Trophoblast cell (in vitro differentiated cells and primary cell): ENCODE measurements around the gene PRCC.

Source experiments
- DNase-seq, 2 donors: peaks; one replicate each; pipeline ENCODE4 v3.0.0-alpha.2; 2016
- H2AFZ ChIP-seq: 2 replicates; pipeline ENCODE4 v1.6.1; 2013; ENCODE audit warnings: low read length, moderate library complexity, mild to moderate bottlenecking; ENCODE audit not compliant: insufficient read depth, poor library complexity
- H2AK5ac ChIP-seq: 2 replicates; pipeline ENCODE4 v1.6.1; 2013; ENCODE audit warnings: mild to moderate bottlenecking, low read length
- H2BK120ac ChIP-seq: 2 replicates; pipeline ENCODE4 v1.6.1; 2013; ENCODE audit warnings: low read length, mild to moderate bottlenecking, moderate library complexity; ENCODE audit not compliant: insufficient read depth, poor library complexity
- H2BK12ac ChIP-seq: 2 replicates; pipeline ENCODE4 v1.6.1; 2013; ENCODE audit warnings: mild to moderate bottlenecking, low read length, moderate library complexity
- H2BK5ac ChIP-seq: 2 replicates; pipeline ENCODE4 v1.6.1; 2013; ENCODE audit warnings: low read length, low read depth, moderate library complexity, mild to moderate bottlenecking; ENCODE audit not compliant: poor library complexity
- H3K14ac ChIP-seq: 2 replicates; pipeline ENCODE4 v1.6.1; 2013; ENCODE audit warnings: mild to moderate bottlenecking, low read length
- H3K18ac ChIP-seq: 2 replicates; pipeline ENCODE4 v1.6.1; 2013; ENCODE audit warnings: mild to moderate bottlenecking, low read length
- H3K23ac ChIP-seq: 2 replicates; pipeline ENCODE4 v1.6.1; 2013; ENCODE audit warnings: low read length
- H3K27ac ChIP-seq: 2 replicates; pipeline ENCODE4 v1.5.1; 2013; ENCODE audit warnings: low read depth, mild to moderate bottlenecking, inconsistent platforms, low read length, moderate library complexity
- H3K27me3 ChIP-seq: 2 replicates; pipeline ENCODE4 v1.6.1; 2013; ENCODE audit warnings: inconsistent platforms, mild to moderate bottlenecking, low read length, moderate library complexity; ENCODE audit not compliant: insufficient read depth
- H3K36me3 ChIP-seq, 2 experiments: 1 replicate in 1 of 2; 2 replicates in 1 of 2; pipeline ENCODE4 v1.6.1; 2013; ENCODE audit warnings: low read length in 2 of 2, mild to moderate bottlenecking in 2 of 2, moderate library complexity in 1 of 2; ENCODE audit not compliant: insufficient read depth in 2 of 2, control insufficient read depth in 1 of 2
- H3K4ac ChIP-seq: 2 replicates; pipeline ENCODE4 v1.6.1; 2013; ENCODE audit warnings: low read depth, mild to moderate bottlenecking, low read length, moderate library complexity
- H3K4me1 ChIP-seq, 2 experiments: 1 replicate in 1 of 2; 2 replicates in 1 of 2; pipeline ENCODE4 v1.6.1; 2013; ENCODE audit warnings: low read length in 2 of 2, mild to moderate bottlenecking in 2 of 2, moderate library complexity in 1 of 2; ENCODE audit not compliant: insufficient read depth in 2 of 2, control insufficient read depth in 1 of 2
- H3K4me2 ChIP-seq: 2 replicates; pipeline ENCODE4 v1.6.1; 2013; ENCODE audit warnings: inconsistent platforms, mild to moderate bottlenecking, low read length, moderate library complexity
- H3K4me3 ChIP-seq: 2 replicates; pipeline ENCODE4 v1.5.1; 2013; ENCODE audit warnings: mild to moderate bottlenecking, low read depth, low read length, inconsistent platforms
- H3K79me1 ChIP-seq: one replicate; pipeline ENCODE4 v1.6.1; 2013; ENCODE audit warnings: low read length
- H3K79me2 ChIP-seq: 2 replicates; pipeline ENCODE4 v1.6.1; 2013; ENCODE audit warnings: low read length, mild to moderate bottlenecking; ENCODE audit not compliant: control insufficient read depth, insufficient read depth, poor library complexity
- H3K9ac ChIP-seq: 2 replicates; pipeline ENCODE4 v1.6.1; 2013; ENCODE audit warnings: mild to moderate bottlenecking, low read length
- H3K9me3 ChIP-seq: 2 replicates; pipeline ENCODE4 v1.6.1; 2013; ENCODE audit warnings: low read depth, mild to moderate bottlenecking, control low read depth, inconsistent platforms, low read length; ENCODE audit not compliant: insufficient read depth
- H4K12ac ChIP-seq: 2 replicates; pipeline ENCODE4 v1.6.1; 2013; ENCODE audit warnings: low read depth, mild to moderate bottlenecking, low read length, moderate library complexity
- H4K8ac ChIP-seq: 2 replicates; pipeline ENCODE4 v1.6.1; 2013; ENCODE audit warnings: low read depth, mild to moderate bottlenecking, low read length, moderate library complexity
- H4K91ac ChIP-seq: one replicate; pipeline ENCODE4 v1.6.1; 2013; ENCODE audit warnings: low read depth, mild to moderate bottlenecking, low read length, moderate library complexity
- WGBS: extraction: QIAGEN DNeasy Blood & Tissue Kit; methylation state at CpG from one replicate; pipeline ENCODE4 v1.1.7; 2013; ENCODE audit warnings: missing lambda C conversion rate; ENCODE audit not compliant: insufficient read length, insufficient coverage; ENCODE audit errors: extremely low coverage; 5-methylcytosine and 5-hydroxymethylcytosine counted together

PRCC gene

GRCh38 chr1:156826630-156827029 is 59.3 kb downstream of the PRCC start:
- Histone ChIP-seq H3K18ac (no peak overlapping the region), H3K79me2 (no peaks in the 10 kb centered on the region), H2BK120ac (no peak overlapping the region), H3K27me3 (no peaks in the 10 kb centered on the region), H3K23ac (no peak overlapping the region), H4K8ac (no peak overlapping the region), H2AK5ac (no peak overlapping the region), H4K12ac (no peak overlapping the region), H3K4me3 (no peak overlapping the region), H3K79me1 (no peaks in the 10 kb centered on the region), H4K91ac (no peak overlapping the region), H3K4me1 (no peaks in the 10 kb centered on the region), H2AFZ (no peak overlapping the region), H3K9me3 (no peaks in the 10 kb centered on the region), H3K36me3 (no peaks in the 10 kb centered on the region), H3K4me2 (no peak overlapping the region), H2BK5ac (no peak overlapping the region), H3K27ac (no peak overlapping the region), H3K9ac (no peak overlapping the region), H2BK12ac (no peak overlapping the region), H3K4ac (no peak overlapping the region), H3K14ac (no peak overlapping the region)
- WGBS = no CpG with 5 or more reads among the region's 1 CpG
- no peak for DNase-seq

- no peak overlapping the region for H3K4me3 ChIP-seq
- no peak overlapping the region for H2AFZ ChIP-seq
- no peak overlapping the region for H4K12ac ChIP-seq
- no peak overlapping the region for H2BK5ac ChIP-seq
- WGBS = no CpG with 5 or more reads among the region's 18 CpGs
- no peak for DNase-seq
- H3K4me1 ChIP-seq = no peaks in the 10 kb centered on the region
- H3K23ac ChIP-seq = no peak overlapping the region
- H4K8ac ChIP-seq = no peak overlapping the region
- no peak overlapping the region for H3K27ac ChIP-seq
- H2BK12ac ChIP-seq = no peak overlapping the region
- no peak overlapping the region for H3K14ac ChIP-seq
- H3K36me3 ChIP-seq = no peaks in the 10 kb centered on the region
- H2AK5ac ChIP-seq = no peak overlapping the region
- no peak overlapping the region for H3K9ac ChIP-seq
- H3K79me2 ChIP-seq = no peaks in the 10 kb centered on the region
- H3K4ac ChIP-seq = no peak overlapping the region
- H2BK120ac ChIP-seq = no peak overlapping the region
- peaks cover 2% of the 10 kb centered on the region for H3K9me3 ChIP-seq
- no peak overlapping the region for H3K18ac ChIP-seq
- no peak overlapping the region for H4K91ac ChIP-seq
- H3K4me2 ChIP-seq = no peak overlapping the region
- no peaks in the 10 kb centered on the region for H3K27me3 ChIP-seq
- no peaks in the 10 kb centered on the region for H3K79me1 ChIP-seq
Observed at GRCh38 chr1:156828400-156829124, 61.2 kb downstream of the PRCC start.

DNA sequence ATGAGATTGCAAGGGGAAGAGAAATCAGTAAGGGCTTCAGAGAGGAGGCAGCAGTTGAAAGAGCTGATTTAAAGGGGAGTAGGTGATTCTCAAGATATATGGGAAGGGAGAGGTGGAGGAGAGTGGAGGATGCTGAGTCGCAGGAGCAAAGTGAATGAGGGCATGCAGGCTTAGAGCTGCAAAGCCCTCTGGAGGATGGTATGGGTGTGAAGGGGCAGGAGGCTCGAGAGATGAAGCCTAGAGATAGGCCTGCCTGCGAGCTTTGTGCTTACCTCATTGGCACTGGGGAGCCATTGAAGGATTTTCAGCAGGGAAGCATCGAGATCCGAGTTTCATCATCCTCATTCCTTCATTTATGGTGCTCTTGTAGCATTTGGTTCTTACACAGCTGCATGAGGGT is 65.1 kb downstream of the PRCC start:
- Histone ChIP-seq H3K9ac (no peak overlapping the region), H3K4ac (no peak overlapping the region), H3K9me3 (peaks cover 2% of the 10 kb centered on the region), H4K8ac (no peak overlapping the region), H2BK5ac (no peak overlapping the region), H3K4me3 (no peak overlapping the region), H3K18ac (no peak overlapping the region), H2AFZ (no peak overlapping the region), H3K79me2 (no peaks in the 10 kb centered on the region), H3K23ac (no peak overlapping the region), H4K12ac (no peak overlapping the region), H3K4me2 (no peak overlapping the region), H3K27ac (no peak overlapping the region), H3K4me1 (no peaks in the 10 kb centered on the region), H2BK12ac (no peak overlapping the region), H3K79me1 (no peaks in the 10 kb centered on the region), H3K36me3 (no peaks in the 10 kb centered on the region), H2BK120ac (no peak overlapping the region), H3K27me3 (peaks cover 2% of the 10 kb centered on the region), H3K14ac (no peak overlapping the region), H2AK5ac (no peak overlapping the region), H4K91ac (no peak overlapping the region)
- no CpG with 5 or more reads among the region's 5 CpGs for WGBS
- peak in 1 of 2 donors; percentile 48 for DNase-seq

GRCh38 chr1:156833603-156834002 is 66.3 kb downstream of the PRCC start:
- H3K27me3 ChIP-seq = peaks cover 2% of the 10 kb centered on the region
- no peak overlapping the region for H3K4me3 ChIP-seq
- peaks cover 2% of the 10 kb centered on the region for H3K9me3 ChIP-seq
- no peak overlapping the region for H3K9ac ChIP-seq
- WGBS = no CpG with 5 or more reads among the region's 2 CpGs
- DNase-seq = no peak
- no peak overlapping the region for H3K23ac ChIP-seq
- no peak overlapping the region for H2AFZ ChIP-seq
- no peak overlapping the region for H3K18ac ChIP-seq
- no peaks in the 10 kb centered on the region for H3K36me3 ChIP-seq
- no peak overlapping the region for H2AK5ac ChIP-seq
- no peak overlapping the region for H3K27ac ChIP-seq
- no peak overlapping the region for H4K8ac ChIP-seq
- no peak overlapping the region for H3K4me2 ChIP-seq
- H3K14ac ChIP-seq = no peak overlapping the region
- H3K79me2 ChIP-seq = no peaks in the 10 kb centered on the region
- H2BK120ac ChIP-seq = no peak overlapping the region
- no peak overlapping the region for H2BK5ac ChIP-seq
- no peak overlapping the region for H4K91ac ChIP-seq
- no peak overlapping the region for H4K12ac ChIP-seq
- no peaks in the 10 kb centered on the region for H3K4me1 ChIP-seq
- no peak overlapping the region for H3K4ac ChIP-seq
- no peaks in the 10 kb centered on the region for H3K79me1 ChIP-seq
- H2BK12ac ChIP-seq = no peak overlapping the region
